ENCODE measurements around the gene VGLL4.
"Not testable (repeated sequence)": the region's sequence is repeated elsewhere in the genome, so short reads cannot be mapped to it uniquely, and the experiment has no call there.

VGLL4 gene

DNA sequence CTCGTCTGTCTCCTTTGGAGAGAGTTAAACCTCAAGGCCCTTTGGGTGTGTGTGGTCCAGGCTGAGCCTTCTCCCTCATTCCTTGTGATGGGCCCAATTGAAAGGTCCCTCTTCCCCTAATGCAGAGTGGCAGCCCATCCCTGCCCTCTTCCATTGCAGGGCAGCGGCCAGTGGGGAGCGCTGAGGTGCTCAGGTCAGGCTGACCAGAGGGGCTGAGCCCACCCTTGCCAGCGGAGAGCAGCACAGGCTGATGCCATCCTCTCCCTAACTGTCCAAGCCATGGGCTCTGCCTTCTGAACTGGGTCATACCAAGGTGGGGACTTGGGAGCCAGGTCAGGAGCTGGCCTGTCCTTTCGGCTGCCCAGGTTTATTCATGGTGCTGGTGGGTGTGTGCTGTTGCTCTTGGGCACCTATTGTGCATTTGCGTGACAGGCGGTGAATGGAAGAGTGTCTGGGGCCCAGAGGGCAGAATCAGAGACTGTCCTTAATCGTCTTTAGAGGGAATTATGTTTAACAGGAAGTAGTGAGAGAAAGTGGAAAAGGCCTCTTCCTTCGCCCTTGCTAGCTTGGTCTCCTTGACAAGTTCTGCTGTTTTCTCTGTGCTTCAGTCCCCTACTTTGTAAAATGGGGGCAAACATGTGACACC, 96.9 kb downstream of the VGLL4 start:
- DNase-seq: no peak

DNA sequence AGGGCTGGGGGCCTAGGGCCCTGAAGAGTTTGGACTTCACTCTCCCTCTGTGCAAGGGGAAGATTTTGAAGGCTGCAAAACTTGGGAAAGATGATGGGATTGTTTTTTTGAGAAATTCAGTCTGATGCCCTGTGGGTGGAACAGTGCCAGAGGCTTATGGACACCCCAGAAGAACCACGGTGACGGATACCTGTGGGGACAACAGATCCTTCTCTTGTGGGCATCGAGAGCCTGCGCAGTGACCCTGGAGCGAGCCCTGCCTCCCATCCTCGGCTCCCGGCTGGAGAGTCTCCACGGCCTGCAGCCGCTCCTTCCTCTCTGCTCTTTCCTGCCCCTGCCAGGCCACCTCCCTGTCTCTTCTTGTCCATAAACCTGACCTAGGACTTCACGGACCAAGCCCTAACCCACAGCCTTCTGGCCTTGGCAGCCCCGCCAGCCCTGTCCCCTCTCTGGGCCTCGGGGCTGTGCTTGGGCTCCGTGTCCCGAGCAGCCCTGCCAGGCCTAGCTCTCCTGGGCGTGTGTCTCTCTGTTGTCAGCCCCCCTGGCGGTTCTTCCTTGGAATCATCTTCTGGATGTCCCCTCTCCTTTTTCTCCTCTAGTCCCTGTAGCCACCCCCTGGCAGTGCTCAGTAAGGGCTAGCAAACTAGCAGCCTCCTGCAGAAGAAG, 98.4 kb downstream of the VGLL4 start:
- DNase-seq: no peak

DNA sequence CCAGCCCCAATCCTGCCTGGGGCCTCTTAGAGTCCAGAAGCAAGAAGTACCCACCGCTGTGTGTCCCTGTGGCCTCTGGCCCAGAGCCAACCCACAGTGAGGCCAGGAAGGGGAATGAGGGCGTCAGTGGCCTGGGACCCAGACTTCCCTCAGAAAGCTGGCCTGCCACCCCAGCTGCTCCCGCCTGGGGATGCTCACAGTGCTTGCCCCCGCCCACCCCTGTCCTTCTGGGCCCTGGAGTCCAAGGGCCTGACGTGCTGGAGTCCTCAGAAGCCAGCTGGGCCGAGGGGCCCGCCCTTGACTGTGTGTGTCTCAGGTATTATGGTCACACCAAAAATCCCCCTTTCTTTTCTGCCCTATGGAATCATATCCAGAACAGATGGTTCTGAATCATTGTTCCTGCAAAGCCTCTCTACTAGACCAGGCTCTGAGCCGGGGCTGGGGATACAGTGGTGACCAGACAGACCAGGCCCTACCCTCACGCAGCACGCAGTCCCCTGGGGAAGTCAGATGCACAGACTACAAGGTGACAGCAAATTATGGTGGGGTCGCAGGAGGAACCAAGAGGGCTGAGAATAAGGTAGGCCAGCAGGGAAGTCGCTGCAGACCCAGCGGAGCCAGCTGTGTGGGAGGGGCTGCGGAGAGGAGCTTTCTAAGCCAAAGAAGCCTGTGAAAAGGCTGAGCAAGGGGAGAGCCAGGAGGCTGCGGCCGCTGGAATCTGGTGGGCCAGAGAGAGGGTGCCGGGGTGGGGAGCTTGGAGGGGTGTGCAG, 99.1 kb downstream of the VGLL4 start:
- peak; percentile 74 to 95 for DNase-seq

DNA sequence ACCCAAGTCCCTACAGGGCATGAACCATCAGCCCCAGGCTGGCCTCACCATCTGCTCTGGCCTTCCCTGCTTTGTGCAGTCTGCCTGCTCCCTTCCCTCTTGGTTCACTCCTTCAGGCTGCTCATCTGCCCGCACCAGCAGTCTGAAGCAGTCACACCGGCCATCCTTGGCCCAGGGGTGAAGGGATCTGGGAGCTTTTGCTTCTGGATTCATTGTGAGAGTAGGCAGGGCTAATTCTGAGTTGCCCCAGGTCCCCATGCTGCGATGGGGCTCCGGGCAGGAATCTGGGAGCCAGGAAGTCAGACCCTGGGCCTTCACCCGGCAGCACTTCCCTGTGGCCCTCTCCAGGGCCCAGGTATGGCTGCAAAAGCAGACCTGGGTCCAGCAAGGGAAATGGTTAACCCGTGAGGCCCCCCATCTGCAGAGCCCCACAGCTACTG, 99.7 kb downstream of the VGLL4 start:
- peak in 1 of 2 experiments; percentile 18 for DNase-seq

DNA sequence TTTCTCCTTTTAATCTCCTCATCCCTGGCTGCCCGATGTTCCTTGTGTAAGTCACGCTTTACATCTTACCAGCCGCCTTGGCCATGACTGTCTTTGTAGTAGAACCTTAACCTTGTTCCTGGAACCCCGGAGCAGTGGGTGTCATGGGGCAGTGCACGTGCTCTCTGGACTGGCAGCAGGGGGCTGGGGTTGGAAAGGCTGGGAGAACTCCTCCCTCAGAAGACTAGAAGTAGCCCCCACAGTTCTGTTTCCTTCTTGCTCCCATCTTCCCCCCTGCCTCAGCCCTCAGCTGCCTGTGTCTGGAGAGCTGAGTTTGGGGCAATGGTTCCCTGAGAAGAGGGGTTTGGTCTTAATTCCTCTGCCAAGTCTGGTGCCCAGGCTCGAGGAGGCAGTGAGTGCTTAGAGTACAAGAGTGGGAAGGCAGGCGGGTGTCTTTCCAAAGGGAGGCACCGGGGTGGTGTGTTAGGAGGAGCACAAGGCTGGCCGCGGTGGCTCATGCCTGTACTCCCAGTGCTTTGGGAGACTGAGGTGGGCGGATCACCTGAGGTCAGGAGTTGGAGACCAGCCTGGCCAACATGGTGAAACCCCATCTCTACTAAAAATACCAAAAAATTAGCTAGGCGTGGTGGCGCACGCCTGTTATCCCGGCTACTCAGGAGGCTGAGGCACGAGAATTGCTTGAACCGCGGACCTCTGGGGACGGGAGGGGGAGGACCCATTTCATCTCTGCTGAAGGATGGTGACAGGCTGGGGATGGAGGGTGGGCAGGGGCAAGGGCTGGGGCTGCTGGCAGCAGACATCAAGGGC, 100.4 kb downstream of the VGLL4 start:
- no peak for DNase-seq

DNA sequence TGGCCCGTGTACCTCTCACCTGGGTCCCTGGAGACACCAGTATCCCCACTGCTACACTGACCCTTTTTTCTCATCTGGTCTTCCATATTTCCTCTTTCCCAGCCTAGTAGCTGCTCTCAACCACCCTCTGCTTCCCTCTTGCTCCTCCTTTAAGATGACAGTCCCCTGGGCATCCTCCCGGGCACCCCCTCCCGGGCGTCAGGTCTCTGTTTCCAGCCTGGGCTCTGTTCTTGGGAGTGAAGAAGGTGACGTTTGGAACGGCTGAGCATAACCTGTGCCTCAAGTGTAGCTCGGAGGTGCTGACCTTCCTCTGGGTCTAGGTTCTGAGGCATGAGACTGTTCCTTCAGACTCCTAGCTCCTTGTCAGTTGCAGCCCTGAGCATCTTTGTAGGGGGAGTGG, 101.2 kb downstream of the VGLL4 start:
- DNase-seq: no peak

DNA sequence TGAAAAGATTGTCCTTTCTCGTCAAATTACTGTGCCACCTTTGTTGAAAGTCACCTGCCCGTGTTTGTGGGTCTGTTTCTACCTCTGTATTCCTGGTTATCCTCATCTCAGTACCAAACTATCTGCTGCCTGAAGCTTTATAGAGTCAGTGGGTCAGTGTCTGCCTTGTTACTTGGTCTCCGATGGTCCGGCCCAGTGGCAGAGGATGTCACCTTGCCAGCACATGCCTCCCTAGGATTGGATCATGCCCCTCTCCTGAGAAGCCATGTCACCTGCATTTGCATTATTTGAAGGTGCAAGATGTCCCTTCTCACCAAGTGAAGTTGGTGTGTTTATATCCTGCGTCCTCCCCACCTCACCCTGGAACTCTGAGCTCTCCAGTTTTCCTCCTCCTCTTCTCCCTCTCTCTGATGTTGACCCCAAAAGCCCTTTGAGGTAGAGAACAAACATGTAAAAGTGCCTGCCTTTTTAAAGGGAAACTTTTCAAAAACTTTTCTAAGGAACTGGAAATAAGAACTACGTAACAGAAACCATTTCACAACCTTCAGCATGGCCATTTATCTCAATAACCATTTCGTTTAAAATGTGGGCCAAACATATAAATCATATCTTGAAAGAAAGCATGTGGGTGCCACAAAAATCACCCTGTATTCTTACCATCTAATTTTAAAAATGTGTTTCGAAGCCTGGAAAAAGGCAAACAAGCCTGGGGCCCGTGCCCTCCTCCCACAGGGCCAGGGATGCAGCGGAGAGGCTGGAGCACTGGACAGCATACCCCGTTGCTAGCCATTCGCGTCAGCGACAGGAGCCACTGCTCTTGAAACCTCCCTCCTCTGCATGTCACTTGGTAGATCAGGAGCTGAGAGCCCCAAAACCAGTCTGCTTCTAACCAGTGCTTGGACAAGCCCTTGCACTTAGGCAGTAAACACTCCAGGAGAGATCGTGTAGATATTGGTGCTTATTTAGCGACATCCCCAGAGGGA, 102.1 kb downstream of the VGLL4 start:
- DNase-seq: no peak

DNA sequence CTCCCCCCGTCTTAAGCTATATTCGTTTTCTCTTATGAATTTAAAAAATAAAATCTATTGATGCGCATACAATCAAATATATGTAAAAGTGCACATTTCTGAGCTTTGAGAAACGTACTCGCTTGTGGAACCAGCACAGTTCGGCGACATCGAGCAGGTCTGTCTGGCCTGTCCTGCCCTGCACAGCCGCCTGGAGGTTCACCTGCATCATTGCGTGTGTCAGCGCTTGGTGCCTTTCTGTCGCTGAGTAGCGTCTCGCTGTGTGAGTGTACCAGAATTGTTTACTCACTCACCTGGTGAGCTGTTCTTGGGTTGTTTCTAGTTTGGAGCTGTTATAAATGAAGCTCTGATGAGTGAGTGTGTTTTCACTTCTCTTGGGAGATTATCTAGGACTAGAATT, 104.0 kb downstream of the VGLL4 start:
- DNase-seq: no peak

DNA sequence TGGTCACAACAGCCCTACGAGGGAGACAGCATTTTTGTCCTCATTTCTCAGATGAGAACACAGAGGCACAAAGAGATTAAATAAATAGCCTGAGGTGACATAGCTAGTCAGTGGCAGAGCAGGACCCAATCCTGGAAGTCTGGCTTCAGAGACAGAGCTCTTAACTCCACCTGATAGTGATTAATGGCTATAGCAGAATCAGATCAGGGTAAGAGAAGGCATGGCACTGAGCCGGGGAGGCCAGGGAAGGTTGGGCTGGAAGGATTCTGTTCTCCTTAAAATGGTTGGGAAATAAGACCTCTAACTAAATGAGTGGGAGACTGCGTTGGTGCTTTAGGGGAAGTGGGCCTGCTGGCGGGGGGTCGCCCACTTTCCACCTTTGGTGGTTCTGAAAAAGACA, 104.5 kb downstream of the VGLL4 start:
- DNase-seq: no peak

DNA sequence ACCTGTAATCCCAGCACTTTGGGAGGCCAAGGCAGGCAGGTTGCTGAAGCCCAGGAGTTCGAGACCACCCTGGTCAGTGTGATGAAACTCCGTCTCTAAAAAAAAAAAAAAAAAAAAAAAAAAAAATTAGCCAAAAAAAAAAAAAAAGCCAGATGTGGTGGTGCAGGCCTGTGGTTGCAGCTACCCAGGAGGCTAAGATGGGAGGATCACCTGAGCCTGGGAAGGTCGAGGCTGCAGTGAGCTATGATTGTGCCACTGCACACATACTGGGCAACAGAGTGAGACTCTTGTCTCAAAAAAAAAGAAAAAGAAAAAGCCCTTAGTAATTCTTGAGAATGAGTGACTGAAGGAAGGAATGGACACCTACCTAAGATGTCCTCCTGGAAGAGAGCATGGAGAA, 105.1 kb downstream of the VGLL4 start:
- no peak for DNase-seq

DNA sequence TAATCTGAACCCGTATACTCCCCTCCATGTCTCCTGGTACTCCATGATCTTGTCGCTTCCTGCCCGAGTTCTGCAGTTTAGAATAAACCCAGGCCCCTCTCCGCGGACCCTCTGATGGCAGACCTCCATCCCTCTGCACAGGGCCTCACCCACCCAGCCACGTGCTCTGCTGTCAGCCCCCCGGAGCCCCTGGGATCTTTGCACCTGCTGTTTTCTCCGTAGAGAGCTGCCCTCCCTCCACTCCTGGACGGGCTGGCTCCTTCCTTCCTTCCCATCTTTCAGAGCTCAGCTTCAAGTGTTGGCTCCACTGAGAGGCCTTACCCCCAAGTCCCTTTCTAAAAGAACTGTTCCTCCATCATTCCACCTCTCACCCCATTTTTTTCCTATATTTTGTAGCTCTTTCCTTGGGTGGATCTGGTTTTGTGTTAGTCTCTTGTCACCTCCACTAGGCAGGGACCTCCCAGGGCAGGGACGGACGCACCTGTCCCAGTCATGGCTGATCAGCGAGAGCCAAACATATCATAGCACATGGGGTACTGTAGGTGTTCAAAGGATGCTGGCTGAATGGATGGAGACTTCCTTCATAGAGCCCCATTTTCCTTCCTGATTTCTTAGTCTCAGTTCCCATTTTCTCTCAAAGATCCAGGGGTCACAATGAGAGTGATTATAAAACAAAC, 106.6 kb downstream of the VGLL4 start:
- DNase-seq: no peak

DNA sequence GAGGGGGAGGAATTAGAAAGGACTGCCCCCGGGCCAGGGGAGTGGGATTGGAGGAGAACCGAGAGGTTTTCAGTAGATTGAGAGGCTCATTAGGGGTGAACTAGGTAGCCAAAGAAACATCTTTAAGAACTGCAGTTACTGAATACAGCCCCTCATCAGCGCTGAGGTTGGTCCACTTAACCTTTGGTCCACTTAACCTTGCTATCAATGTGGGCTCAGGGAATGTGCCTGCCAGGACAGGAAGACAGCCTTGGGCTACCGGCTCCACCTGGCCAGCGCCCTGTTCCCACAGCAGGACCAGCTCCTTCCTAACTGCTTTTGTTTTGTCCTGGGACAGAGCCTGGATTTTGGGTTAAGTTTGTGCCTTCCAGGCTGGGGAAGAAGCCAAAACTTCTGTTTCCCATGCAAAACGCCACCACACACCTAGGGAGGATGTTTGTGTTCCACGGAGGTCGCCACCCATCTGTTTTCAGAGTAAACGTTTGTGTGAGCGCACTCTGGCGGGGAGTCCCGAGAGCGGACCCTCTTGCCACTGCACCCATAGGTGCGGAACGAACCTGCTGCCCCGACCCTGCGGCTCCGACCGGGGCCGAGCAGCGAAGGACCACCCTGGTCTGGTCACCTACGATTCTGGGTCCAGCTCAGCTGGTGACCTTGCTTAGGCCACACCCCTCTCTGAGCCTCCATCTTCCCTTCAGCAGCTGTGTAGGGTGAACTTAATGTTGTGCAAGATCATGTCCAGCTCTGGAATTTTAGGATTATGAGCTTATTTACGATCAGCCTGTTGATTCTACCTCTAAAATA, 107.4 kb downstream of the VGLL4 start:
- no peak for DNase-seq

DNA sequence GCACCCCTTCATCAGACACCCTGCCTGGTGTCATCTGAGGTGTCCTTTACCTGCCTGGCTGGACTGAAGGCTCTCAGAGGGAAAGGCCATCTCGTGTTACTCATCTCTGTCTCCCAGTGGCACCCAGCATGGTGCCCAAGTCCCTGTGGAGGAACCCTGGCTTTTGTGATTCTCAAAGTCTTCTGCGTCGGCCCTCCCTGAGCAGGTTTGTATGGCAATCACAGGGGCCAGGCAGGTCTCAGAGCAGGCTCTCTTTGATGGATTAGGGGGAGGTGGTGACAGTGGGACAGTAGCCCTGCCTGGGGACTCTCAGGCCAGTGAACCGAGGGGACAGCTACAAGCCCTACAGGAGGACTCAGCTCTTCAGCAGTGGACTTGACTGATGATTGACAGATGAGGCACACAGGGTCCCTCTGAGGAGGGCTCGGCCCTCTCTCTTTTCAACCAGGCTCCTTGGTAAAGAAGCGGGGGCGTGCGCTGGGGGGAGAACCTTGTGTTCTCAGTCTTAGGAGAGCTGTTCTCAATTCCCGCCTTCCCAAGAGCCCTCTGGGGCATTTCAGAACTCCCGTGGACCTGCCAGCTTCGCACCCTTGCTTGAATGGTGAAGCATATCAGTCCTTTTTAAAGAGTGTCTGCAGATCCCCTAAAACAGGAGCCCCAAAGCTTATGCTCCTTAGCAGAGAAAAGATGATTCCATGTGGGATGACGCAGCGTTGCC, 108.3 kb downstream of the VGLL4 start:
- no peak for DNase-seq

DNA sequence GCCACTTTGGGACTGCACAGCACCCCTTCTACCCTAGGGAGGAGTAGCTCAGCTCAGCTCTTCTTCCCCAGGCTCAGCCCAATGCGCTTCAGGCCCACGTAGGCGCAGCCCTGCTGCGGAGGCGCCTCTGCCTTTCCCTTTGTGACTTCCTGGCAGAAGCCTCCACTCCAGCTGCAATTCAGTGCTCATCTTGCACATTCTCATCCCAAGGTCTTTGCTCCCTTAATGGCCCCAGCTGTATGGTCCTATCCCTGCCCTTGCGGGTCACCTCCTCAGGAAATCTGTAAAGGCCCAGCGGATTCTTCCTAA, 109.0 kb downstream of the VGLL4 start:
- DNase-seq: no peak

DNA sequence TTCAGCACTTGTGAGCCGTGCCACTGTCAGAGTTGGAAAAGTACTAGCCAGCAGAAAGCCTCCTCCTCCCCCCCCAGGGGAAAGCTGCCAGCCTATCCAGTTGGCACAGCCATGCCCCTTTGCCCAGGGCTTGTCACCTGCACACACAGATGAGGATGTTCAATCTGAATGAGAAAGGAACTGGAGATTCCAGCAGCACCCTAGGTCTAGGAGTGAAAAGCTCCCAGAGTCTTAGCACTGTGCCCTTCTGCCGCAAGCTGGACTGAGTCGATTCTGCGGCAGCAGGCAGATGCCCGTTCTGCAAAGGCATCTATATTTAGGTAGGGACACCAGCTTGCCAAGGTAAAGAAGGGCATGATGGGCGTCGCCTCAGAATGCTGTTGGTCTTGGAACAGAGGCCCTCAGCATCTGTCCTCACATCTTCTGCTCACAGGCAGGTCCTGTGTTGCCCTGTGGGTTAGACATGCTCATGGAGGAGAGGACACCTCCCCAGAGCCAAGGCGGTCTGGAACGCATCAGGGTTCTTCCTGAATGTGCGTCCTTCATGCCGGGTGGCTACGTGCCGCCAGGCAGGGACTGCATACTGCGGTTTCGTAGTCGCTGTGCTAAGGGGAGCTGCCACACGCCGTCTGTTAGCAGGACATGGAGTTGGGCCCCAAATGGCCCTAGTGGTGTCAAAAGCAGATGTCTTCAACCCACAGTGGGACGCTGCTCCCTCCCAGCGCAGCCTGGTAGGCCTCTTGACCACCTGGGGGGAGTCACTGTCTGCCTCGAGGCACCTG, 109.5 kb downstream of the VGLL4 start:
- no peak for DNase-seq

DNA sequence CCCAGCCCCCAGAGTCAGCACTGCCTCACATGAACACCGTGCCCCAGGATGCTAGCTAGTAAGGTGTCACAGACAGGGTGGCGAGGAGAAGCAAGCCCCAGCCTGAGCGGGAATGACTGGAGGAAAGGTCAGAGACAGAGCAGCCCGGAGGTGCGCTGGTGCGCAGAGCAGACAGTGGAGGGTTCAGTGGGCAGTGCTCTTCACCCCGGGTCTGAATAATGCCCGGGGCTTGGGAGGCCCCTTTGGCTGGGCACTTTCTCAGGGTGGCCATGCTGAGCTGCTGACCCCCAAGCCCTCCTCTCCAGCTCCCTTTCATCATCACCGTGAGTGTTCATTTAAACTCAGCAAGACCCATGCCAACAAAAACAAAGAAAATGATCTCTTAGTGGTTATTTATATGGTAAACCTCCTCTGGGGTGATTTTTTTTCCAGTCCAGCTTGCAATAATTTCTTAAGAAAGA, 110.8 kb downstream of the VGLL4 start:
- no peak for DNase-seq

DNA sequence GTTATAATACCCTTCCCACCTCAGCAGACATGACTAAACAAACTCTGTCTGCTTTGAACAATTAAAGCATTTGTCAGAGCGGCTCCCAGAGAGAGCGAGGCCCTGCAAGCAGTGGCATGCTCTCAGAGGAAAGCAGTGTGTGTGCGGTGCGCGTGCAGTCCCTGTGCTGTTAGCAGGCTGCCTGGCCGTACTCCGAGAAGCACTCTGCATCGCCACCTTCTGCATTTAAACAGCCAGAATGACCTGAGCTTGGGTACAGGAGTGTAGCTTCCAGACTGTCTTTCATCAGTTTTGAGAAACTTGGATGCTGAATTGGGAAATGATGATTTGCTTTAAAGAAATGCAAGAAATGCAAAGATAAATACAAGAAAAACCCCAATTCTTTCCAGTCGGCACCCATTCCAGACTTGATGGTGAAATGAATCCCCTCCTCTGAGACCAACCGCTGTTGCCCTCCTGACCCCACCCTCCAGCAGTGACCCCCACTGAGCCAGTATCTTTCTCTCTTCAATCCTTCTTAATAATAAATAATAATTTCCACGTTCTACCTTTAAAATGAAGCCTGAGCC, 113.5 kb downstream of the VGLL4 start:
- DNase-seq: peak in 1 of 2 experiments; percentile 7

DNA sequence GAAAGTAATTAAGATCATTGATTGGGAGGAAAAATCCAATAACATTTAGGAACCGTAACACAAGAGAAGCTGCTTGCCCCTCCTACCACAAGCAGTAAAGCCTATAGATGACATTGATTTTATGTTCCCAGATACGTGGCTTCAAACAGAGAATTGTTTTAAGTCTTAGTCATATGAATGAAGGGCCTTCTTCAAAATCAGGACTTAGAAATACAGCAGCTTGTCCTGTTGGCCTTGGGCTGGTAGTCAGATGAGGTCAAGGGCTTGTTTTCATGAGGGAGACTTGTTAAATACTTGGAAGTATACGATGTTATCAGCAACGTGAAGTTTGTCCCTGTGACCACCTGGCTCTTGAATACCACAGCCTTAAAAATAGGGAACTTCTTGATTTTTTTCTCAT, 114.4 kb downstream of the VGLL4 start:
- DNase-seq: no peak

DNA sequence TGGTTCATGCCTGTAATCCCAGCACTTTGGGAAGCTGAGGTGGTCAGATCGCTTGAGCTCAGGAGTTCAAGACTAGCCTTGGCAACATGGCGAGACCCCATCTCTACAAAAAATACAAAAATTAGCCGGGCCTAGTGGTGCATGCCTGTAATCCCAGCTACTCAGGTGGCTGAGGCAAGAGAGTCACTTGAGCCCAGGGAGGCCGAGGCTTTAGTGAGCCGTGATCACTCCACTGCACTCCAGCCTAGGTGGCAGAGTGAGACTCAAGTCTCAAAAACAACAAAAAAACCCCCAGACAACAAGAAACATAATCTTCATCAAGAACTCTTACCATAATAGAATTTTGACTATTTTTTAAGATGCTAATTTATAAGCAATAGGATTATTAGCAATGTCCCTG, 117.6 kb downstream of the VGLL4 start:
- DNase-seq: not testable (repeated sequence)

Measured in NCI-H524 (cell line).